GM10248 (cell line): ENCODE results near the gene SIMC1.
"Not testable (repeated sequence)": the region's sequence is repeated elsewhere in the genome, so short reads cannot be mapped to it uniquely, and the experiment has no call there.

ENCODE experiments used
- CTCF ChIA-PET: fragments of 300-600 bp; sonication (Branson Sonifier 250); formaldehyde crosslinking; extraction: SDS; loops from one replicate; lab custom pipeline; 2021; ENCODE audit warnings: antibody characterized with exemption; lab: Yijun Ruan, JAX
- POLR2A ChIA-PET: fragments of 350-650 bp; sonication (Branson Sonifier 250); formaldehyde crosslinking; extraction: SDS; loops from one replicate; lab custom pipeline; 2020; ENCODE audit warnings: antibody characterized with exemption; lab: Yijun Ruan, JAX
- DNase-seq: peaks from one replicate; pipeline ENCODE4 v3.0.0; 2012; ENCODE audit errors: extremely low spot score
- CTCF ChIP-seq: IDR thresholded peaks from 2 replicates; pipeline ENCODE4 v1.5.1; 2012; ENCODE audit warnings: mild to moderate bottlenecking, low read depth; ENCODE audit errors: extremely low read depth, missing control alignments, control extremely low read depth

SIMC1 gene

GRCh38 chr5:176237971-176238644 is at the start of gene SIMC1:
Gene SIMC1 (plus strand): TSS chr5:176238424. CDS start chr5:176238509, 85 bp downstream.
- POLR2A ChIA-PET, CTCF ChIA-PET: not testable (repeated sequence)
- DNase-seq, result peak; percentile 74

DNA sequence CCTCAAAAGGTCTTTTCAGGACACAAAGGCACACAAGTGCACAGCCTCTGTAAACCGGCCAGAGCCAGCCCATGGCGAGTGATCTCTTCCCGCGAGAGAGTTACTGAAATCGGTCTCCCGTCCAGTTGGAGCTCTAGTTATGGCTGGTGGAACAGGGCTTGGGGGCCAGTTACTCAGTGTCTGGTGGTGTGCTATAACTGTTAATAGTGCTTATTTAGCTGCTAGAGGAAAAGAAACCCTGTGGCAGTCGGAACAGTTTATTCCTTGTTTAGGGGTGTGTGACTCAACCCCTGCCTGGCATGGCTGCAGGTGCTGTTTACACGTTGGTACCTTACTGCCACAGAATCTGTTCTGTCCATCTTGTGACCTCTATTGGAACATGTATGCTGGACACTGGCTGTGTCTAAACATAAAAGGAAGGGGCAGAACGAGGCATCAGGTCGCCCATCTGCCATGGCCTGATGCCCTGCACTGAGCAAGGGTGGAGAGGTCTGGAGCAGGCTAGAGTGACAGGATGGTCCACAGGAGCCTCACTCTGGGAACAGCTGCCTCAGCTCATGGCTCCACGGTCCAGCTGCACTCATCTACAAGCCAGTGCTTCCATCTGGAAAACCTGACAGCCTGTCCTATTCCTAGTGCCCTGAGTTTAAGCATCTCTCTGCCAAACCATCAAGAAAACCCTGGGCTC is 49.6 kb upstream of the SIMC1 start:
- CTCF ChIA-PET, result interaction anchor here (1.5 kb wide), 1 partner anchor 24 kb away, joined by 3 read pairs; no protein-coding TSS in a partner anchor
- POLR2A ChIA-PET, result no interaction called here
- no peak for TF ChIP-seq CTCF
- DNase-seq, result no peak

- no peak for DNase-seq
- POLR2A ChIA-PET, result no interaction called here
- CTCF ChIA-PET, result no interaction called here
- no peak for TF ChIP-seq CTCF
Measured at GRCh38 chr5:176189857-176190256, 48.4 kb upstream of the SIMC1 start.

DNA sequence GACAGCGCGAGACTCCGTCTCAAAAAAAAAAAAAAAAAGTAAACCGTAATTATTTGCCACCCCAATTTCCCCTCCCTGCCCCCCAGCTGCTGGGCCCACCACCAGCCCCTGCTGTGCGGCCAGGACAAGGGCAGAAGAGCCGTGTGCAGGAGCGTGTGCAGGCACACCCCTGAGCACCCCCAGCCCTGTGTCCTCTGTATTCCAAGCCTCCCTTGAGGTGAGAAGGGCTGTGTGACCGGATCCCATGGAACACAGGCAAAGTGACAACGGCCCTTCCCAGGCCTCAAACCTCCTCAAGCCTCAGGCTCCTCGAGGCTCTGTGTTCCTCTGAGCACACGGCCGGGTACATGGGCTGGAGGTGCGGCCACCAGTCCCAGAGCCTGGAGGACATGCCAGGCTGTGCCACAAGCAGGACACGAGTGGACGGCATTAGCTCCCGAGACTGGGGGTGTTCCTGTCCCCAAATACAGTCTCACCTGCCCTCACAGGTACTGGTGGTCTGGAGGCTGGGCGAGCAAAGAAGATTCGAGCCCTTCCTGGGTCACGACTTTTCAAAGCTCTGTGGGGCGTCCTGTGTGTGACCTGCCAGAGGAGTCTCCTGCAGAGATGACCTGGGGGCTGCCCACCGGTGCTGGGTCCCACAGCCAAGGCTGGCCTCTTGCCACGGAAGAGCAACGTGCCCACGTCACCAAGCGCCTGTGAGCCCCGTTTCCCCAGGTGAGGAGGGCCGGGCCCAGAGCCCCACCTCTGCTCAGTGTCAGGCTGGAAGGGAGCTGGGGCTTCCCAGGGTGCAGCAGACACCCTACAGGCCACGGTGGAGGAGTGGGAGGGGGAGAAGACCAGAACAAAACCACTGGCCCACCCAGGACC is 47.1 kb upstream of the SIMC1 start:
- no peak for TF ChIP-seq CTCF
- ChIA-PET POLR2A (no interaction called here), CTCF (no interaction called here)
- DNase-seq, result no peak

- POLR2A ChIA-PET, result no interaction called here
- no peak for TF ChIP-seq CTCF
- no peak for DNase-seq
- CTCF ChIA-PET, result no interaction called here
Measured at GRCh38 chr5:176192094-176192721, 46.0 kb upstream of the SIMC1 start.

DNA sequence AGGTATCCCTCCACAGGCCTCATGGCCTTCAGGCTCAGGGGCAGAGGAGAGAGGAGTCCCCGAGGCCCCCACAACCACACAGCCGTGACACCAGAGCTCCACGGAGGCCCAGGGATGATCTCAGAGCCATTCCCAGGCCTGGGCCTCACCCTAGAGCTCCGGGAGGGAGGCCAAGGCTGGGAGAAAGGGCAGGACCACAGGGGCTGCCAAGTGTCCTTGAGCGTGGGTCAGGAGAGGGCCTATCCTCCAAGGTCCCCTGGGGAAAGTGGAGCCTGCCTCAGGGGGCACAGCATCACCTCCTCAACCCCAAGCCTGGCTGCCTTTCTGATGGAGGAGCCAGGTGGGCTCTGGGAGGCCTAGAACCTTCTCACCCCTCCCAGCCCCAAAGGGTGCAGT is 45.5 kb upstream of the SIMC1 start:
- DNase-seq, POLR2A ChIA-PET, CTCF ChIA-PET: not testable (repeated sequence)

- CTCF ChIA-PET, DNase-seq, POLR2A ChIA-PET: not testable (repeated sequence)
Measured at GRCh38 chr5:176193636-176194035, 44.6 kb upstream of the SIMC1 start.

DNA sequence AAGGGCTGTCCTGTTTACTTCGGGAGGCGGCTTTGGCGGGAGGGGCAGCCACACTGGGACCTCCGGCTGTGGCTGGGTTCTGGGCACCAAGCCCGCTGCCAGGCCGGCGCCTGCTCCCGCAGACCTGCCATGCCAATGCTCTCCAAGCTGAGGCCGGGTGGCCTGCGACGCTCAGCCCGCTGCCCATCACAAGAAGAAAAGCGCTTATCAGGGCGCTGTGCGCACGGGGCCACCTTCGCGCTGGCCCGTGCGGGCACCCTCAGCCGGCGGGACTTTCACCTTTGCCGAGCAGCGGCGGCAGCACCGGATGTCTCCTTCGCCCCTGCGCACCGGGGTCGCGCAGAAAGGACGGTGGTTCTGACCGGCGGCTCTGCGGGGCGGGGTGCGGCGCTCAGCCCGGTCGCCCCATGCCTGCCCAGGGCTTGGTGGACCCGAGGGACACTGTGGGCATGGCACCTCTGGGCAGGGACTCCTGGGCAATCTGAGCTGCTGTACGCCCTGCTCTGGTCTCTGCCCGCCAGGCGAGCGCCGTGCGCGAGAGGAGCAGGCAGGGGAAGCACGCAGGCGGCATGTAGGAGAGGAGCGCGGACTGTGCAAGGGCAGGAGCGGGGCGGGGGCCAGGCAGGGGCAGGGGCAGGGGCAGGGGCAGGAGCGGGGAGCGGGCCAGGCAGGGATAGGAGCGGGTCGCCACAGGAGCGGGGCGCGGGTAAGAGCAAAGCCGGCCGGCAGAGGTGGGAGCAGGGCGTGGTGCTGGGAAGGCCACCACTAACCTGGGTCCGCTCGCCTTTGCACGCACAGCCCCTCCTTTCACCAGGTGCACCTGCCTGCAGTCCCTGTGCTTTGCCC is 43.8 kb upstream of the SIMC1 start:
- DNase-seq, result not testable (repeated sequence)

DNA sequence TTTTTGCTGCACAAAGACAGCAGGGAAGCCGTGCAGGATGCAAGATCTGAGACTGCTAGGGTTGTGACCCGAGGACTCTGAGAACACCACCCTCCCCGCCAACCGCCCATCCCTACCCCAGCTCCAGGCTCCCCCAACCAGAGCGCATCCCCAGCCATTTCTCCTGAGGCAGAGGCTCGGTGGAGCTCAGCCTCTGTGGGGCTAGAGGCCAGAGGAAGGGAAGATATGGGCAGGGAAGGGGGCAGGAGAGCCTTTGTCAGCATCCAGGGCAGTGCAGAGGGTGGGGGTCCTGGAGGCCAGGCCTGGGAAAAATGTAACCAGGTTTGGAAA is 43.2 kb upstream of the SIMC1 start:
- DNase-seq, POLR2A ChIA-PET, CTCF ChIA-PET: not testable (repeated sequence)

More for the DNA sequence above, 43.8 kb upstream of the SIMC1 start:
- CTCF ChIA-PET, POLR2A ChIA-PET: not testable (repeated sequence)

- POLR2A ChIA-PET, DNase-seq, CTCF ChIA-PET: not testable (repeated sequence)
Measured at GRCh38 chr5:176195487-176196207, 42.6 kb upstream of the SIMC1 start.

DNA sequence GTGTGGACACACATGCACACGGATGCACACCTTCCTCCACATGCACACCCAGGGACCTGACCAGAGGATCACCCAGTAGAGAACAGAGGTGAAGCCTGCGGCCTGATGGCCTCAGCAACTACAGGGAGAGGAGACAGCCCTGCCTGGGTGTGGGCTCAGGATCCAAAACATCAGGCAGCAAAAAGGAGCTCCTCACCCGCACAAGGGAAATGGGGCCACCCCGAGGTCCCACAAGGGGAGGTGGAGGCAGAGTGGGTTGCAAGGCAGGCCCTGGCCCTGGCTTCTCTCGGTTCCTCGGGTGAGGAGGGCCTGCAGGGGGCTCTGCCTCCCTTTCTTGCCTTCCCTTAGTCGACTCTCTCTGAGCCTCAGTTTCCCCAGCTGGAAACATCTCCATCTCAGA is 41.4 kb upstream of the SIMC1 start:
- POLR2A ChIA-PET, DNase-seq, CTCF ChIA-PET: not testable (repeated sequence)
